Trophoblast cell (in vitro differentiated cells and primary cell): ENCODE measurements around the gene ABCG2.

ENCODE experiments used
- DNase-seq, 2 donors: peaks; one replicate each; pipeline ENCODE4 v3.0.0-alpha.2; 2016
- H2AFZ ChIP-seq: 2 replicates; pipeline ENCODE4 v1.6.1; 2013; ENCODE audit warnings: low read length, moderate library complexity, mild to moderate bottlenecking; ENCODE audit not compliant: insufficient read depth, poor library complexity
- H2AK5ac ChIP-seq: 2 replicates; pipeline ENCODE4 v1.6.1; 2013; ENCODE audit warnings: mild to moderate bottlenecking, low read length
- H2BK120ac ChIP-seq: 2 replicates; pipeline ENCODE4 v1.6.1; 2013; ENCODE audit warnings: low read length, mild to moderate bottlenecking, moderate library complexity; ENCODE audit not compliant: insufficient read depth, poor library complexity
- H2BK12ac ChIP-seq: 2 replicates; pipeline ENCODE4 v1.6.1; 2013; ENCODE audit warnings: mild to moderate bottlenecking, low read length, moderate library complexity
- H2BK5ac ChIP-seq: 2 replicates; pipeline ENCODE4 v1.6.1; 2013; ENCODE audit warnings: low read length, low read depth, moderate library complexity, mild to moderate bottlenecking; ENCODE audit not compliant: poor library complexity
- H3K14ac ChIP-seq: 2 replicates; pipeline ENCODE4 v1.6.1; 2013; ENCODE audit warnings: mild to moderate bottlenecking, low read length
- H3K18ac ChIP-seq: 2 replicates; pipeline ENCODE4 v1.6.1; 2013; ENCODE audit warnings: mild to moderate bottlenecking, low read length
- H3K23ac ChIP-seq: 2 replicates; pipeline ENCODE4 v1.6.1; 2013; ENCODE audit warnings: low read length
- H3K27ac ChIP-seq: 2 replicates; pipeline ENCODE4 v1.5.1; 2013; ENCODE audit warnings: low read depth, mild to moderate bottlenecking, inconsistent platforms, low read length, moderate library complexity
- H3K27me3 ChIP-seq: 2 replicates; pipeline ENCODE4 v1.6.1; 2013; ENCODE audit warnings: inconsistent platforms, mild to moderate bottlenecking, low read length, moderate library complexity; ENCODE audit not compliant: insufficient read depth
- H3K36me3 ChIP-seq, 2 experiments: 1 replicate in 1 of 2; 2 replicates in 1 of 2; pipeline ENCODE4 v1.6.1; 2013; ENCODE audit warnings: low read length in 2 of 2, mild to moderate bottlenecking in 2 of 2, moderate library complexity in 1 of 2; ENCODE audit not compliant: insufficient read depth in 2 of 2, control insufficient read depth in 1 of 2
- H3K4ac ChIP-seq: 2 replicates; pipeline ENCODE4 v1.6.1; 2013; ENCODE audit warnings: low read depth, mild to moderate bottlenecking, low read length, moderate library complexity
- H3K4me1 ChIP-seq, 2 experiments: 1 replicate in 1 of 2; 2 replicates in 1 of 2; pipeline ENCODE4 v1.6.1; 2013; ENCODE audit warnings: low read length in 2 of 2, mild to moderate bottlenecking in 2 of 2, moderate library complexity in 1 of 2; ENCODE audit not compliant: insufficient read depth in 2 of 2, control insufficient read depth in 1 of 2
- H3K4me2 ChIP-seq: 2 replicates; pipeline ENCODE4 v1.6.1; 2013; ENCODE audit warnings: inconsistent platforms, mild to moderate bottlenecking, low read length, moderate library complexity
- H3K4me3 ChIP-seq: 2 replicates; pipeline ENCODE4 v1.5.1; 2013; ENCODE audit warnings: mild to moderate bottlenecking, low read depth, low read length, inconsistent platforms
- H3K79me1 ChIP-seq: one replicate; pipeline ENCODE4 v1.6.1; 2013; ENCODE audit warnings: low read length
- H3K79me2 ChIP-seq: 2 replicates; pipeline ENCODE4 v1.6.1; 2013; ENCODE audit warnings: low read length, mild to moderate bottlenecking; ENCODE audit not compliant: control insufficient read depth, insufficient read depth, poor library complexity
- H3K9ac ChIP-seq: 2 replicates; pipeline ENCODE4 v1.6.1; 2013; ENCODE audit warnings: mild to moderate bottlenecking, low read length
- H3K9me3 ChIP-seq: 2 replicates; pipeline ENCODE4 v1.6.1; 2013; ENCODE audit warnings: low read depth, mild to moderate bottlenecking, control low read depth, inconsistent platforms, low read length; ENCODE audit not compliant: insufficient read depth
- H4K12ac ChIP-seq: 2 replicates; pipeline ENCODE4 v1.6.1; 2013; ENCODE audit warnings: low read depth, mild to moderate bottlenecking, low read length, moderate library complexity
- H4K8ac ChIP-seq: 2 replicates; pipeline ENCODE4 v1.6.1; 2013; ENCODE audit warnings: low read depth, mild to moderate bottlenecking, low read length, moderate library complexity
- H4K91ac ChIP-seq: one replicate; pipeline ENCODE4 v1.6.1; 2013; ENCODE audit warnings: low read depth, mild to moderate bottlenecking, low read length, moderate library complexity
- WGBS: extraction: QIAGEN DNeasy Blood & Tissue Kit; methylation state at CpG from one replicate; pipeline ENCODE4 v1.1.7; 2013; ENCODE audit warnings: missing lambda C conversion rate; ENCODE audit not compliant: insufficient read length, insufficient coverage; ENCODE audit errors: extremely low coverage; 5-methylcytosine and 5-hydroxymethylcytosine counted together

The ABCG2 gene

GRCh38 chr4:88087004-88087403 is 71.4 kb downstream of the ABCG2 start:
- H4K8ac ChIP-seq = no peak overlapping the region
- H2AFZ ChIP-seq = no peak overlapping the region
- H3K4me1 ChIP-seq = peaks cover 2 to 4% of the 10 kb centered on the region in 2 experiments
- H3K27me3 ChIP-seq = no peaks in the 10 kb centered on the region
- H3K79me2 ChIP-seq = no peaks in the 10 kb centered on the region
- H3K4me3 ChIP-seq = no peak overlapping the region
- no peak overlapping the region for H2BK12ac ChIP-seq
- no peak overlapping the region for H3K27ac ChIP-seq
- H3K9me3 ChIP-seq = no peaks in the 10 kb centered on the region
- no peak overlapping the region for H4K12ac ChIP-seq
- peaks cover 0 to 2% of the 10 kb centered on the region in 2 experiments for H3K36me3 ChIP-seq
- no peak overlapping the region for H2AK5ac ChIP-seq
- no peak overlapping the region for H2BK120ac ChIP-seq
- no peak overlapping the region for H3K9ac ChIP-seq
- H3K79me1 ChIP-seq = peaks cover 2% of the 10 kb centered on the region
- H3K4ac ChIP-seq = no peak overlapping the region
- DNase-seq = no peak
- no peak overlapping the region for H3K14ac ChIP-seq
- H4K91ac ChIP-seq = no peak overlapping the region
- no peak overlapping the region for H3K4me2 ChIP-seq
- H3K18ac ChIP-seq = no peak overlapping the region
- no peak overlapping the region for H3K23ac ChIP-seq
- WGBS = no CpG with 5 or more reads among the region's 1 CpG
- no peak overlapping the region for H2BK5ac ChIP-seq

- DNase-seq = no peak
- Histone ChIP-seq H2BK12ac (no peak overlapping the region), H4K8ac (no peak overlapping the region), H3K36me3 (peaks cover 2 to 6% of the 10 kb centered on the region in 2 experiments), H4K12ac (no peak overlapping the region), H3K9me3 (no peaks in the 10 kb centered on the region), H3K79me1 (no peaks in the 10 kb centered on the region), H3K4me2 (no peak overlapping the region), H2AK5ac (no peak overlapping the region), H4K91ac (no peak overlapping the region), H3K9ac (no peak overlapping the region), H3K18ac (no peak overlapping the region), H2BK5ac (no peak overlapping the region), H2BK120ac (no peak overlapping the region), H3K4me1 (peaks cover 0 to 8% of the 10 kb centered on the region in 2 experiments), H3K27me3 (no peaks in the 10 kb centered on the region), H3K27ac (no peak overlapping the region), H3K23ac (no peak overlapping the region), H3K4me3 (no peak overlapping the region), H3K4ac (no peak overlapping the region), H3K14ac (no peak overlapping the region), H2AFZ (no peak overlapping the region), H3K79me2 (no peaks in the 10 kb centered on the region)
- WGBS = no CpG with 5 or more reads among the region's 1 CpG
Observed at GRCh38 chr4:88080626-88081025, 77.8 kb downstream of the ABCG2 start.

DNA sequence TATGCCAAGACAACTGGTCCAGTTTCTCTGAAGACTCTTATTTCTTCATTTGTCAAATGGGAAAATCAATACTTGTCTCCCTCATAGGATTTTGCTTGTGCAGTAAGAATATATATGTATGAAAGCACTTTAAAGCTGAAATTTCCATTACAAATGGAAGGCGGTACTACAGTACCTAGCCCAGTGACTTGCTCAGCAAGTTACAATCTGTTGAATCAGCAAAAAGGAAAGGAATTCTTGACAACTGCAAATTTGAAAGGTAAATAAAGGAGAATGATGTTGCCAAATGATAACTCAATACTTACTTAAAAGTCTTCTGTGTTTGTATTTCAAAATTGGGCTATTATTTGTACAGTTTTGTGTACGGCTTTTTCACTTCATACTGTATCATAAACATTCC is 79.9 kb downstream of the ABCG2 start:
- Histone ChIP-seq H3K9me3 (no peaks in the 10 kb centered on the region), H3K36me3 (peaks cover 10 to 14% of the 10 kb centered on the region in 2 experiments), H3K4me1 (peaks cover 0 to 8% of the 10 kb centered on the region in 2 experiments), H4K91ac (no peak overlapping the region), H4K12ac (no peak overlapping the region), H3K27me3 (no peaks in the 10 kb centered on the region), H3K9ac (no peak overlapping the region), H3K4ac (no peak overlapping the region), H2BK5ac (no peak overlapping the region), H3K4me2 (no peak overlapping the region), H3K79me2 (no peaks in the 10 kb centered on the region), H3K18ac (no peak overlapping the region), H3K27ac (no peak overlapping the region), H2AK5ac (no peak overlapping the region), H3K23ac (no peak overlapping the region), H2BK120ac (no peak overlapping the region), H3K79me1 (no peaks in the 10 kb centered on the region), H2BK12ac (no peak overlapping the region), H2AFZ (no peak overlapping the region), H3K14ac (no peak overlapping the region), H4K8ac (no peak overlapping the region), H3K4me3 (no peak overlapping the region)
- no CpG with 5 or more reads among the region's 2 CpGs for WGBS
- peak in 1 of 2 donors; percentile 11 for DNase-seq

- no peak overlapping the region for H3K4ac ChIP-seq
- H3K27me3 ChIP-seq = no peaks in the 10 kb centered on the region
- no peaks in the 10 kb centered on the region for H3K79me1 ChIP-seq
- DNase-seq = no peak
- H2BK120ac ChIP-seq = no peak overlapping the region
- H3K79me2 ChIP-seq = no peaks in the 10 kb centered on the region
- H4K91ac ChIP-seq = no peak overlapping the region
- no peak overlapping the region for H3K4me2 ChIP-seq
- no peak overlapping the region for H3K18ac ChIP-seq
- no peak overlapping the region for H4K12ac ChIP-seq
- peak overlapping the region; percentile 83 for H2AK5ac ChIP-seq
- peak overlapping the region; percentile 66 for H3K14ac ChIP-seq
- WGBS = no CpG with 5 or more reads among the region's 7 CpGs
- H3K36me3 ChIP-seq = peaks cover 14% of the 10 kb centered on the region in 2 experiments
- no peak overlapping the region for H3K27ac ChIP-seq
- H2BK12ac ChIP-seq = peak overlapping the region; percentile 49
- H3K9ac ChIP-seq = no peak overlapping the region
- H2BK5ac ChIP-seq = no peak overlapping the region
- peaks cover 0 to 8% of the 10 kb centered on the region in 2 experiments for H3K4me1 ChIP-seq
- no peak overlapping the region for H3K23ac ChIP-seq
- no peak overlapping the region for H3K4me3 ChIP-seq
- no peak overlapping the region for H4K8ac ChIP-seq
- no peak overlapping the region for H2AFZ ChIP-seq
- no peaks in the 10 kb centered on the region for H3K9me3 ChIP-seq
Observed at GRCh38 chr4:88077911-88078524, 80.4 kb downstream of the ABCG2 start.
